Stomach (tissue), 9 donors: ENCODE measurements around the gene TMPRSS7. TPM values are rescaled to one million over a fixed set of nuclear protein-coding genes. Genes with fewer than 3 reads are reported as not detected.

Experiments
- DNase-seq, 2 donors: peaks; one replicate each; pipeline versions ENCODE4 v3.0.0 to v3.0.0-alpha.2; 2013 to 2019
- H3K27ac ChIP-seq, 5 donors: fragments of 200-600 bp in 4 of 5; sonication (generic) in 4 of 5; one replicate each; pipeline ENCODE4 v1.5.1; 2013 to 2019; ENCODE audit warnings: mild to moderate bottlenecking in 1 of 5, moderate library complexity in 1 of 5
- H3K27me3 ChIP-seq, 3 donors: fragments of 200-600 bp; sonication (generic); one replicate each; pipeline ENCODE4 v1.5.1; 2017 to 2019; ENCODE audit warnings: mixed run types in 1 of 3
- H3K36me3 ChIP-seq, 4 donors: fragments of 200-600 bp; sonication (generic); 1 replicate in 3 of 4; 2 replicates in 1 of 4; pipeline ENCODE4 v1.5.1; 2016 to 2019
- H3K4me1 ChIP-seq, 4 donors: fragments of 200-600 bp; sonication (generic); one replicate each; pipeline ENCODE4 v1.5.1; 2016 to 2019
- H3K4me3 ChIP-seq, 4 donors: fragments of 200-600 bp; sonication (generic) in 3 of 4; one replicate each; pipeline ENCODE4 v1.5.1; 2016 to 2019; ENCODE audit warnings: mild to moderate bottlenecking in 1 of 4
- H3K9me3 ChIP-seq, 4 donors: fragments of 200-600 bp; sonication (generic); one replicate each; pipeline ENCODE4 v1.5.1; 2016 to 2019
- CTCF ChIP-seq, 7 experiments: fragments of 450-650 bp in 4 of 7; fragments of 200-600 bp in 3 of 7; sonication (generic) in 3 of 7; IDR thresholded peaks; one replicate each; pipeline ENCODE4 v1.5.1; 2016 to 2019; ENCODE audit warnings: antibody characterized with exemption in 7 of 7, control low read depth in 2 of 7, mild to moderate bottlenecking in 1 of 7
- EP300 ChIP-seq: sonication (generic); formaldehyde crosslinking; IDR thresholded peaks from one replicate; pipeline ENCODE4 v1.6.1; 2017; ENCODE audit warnings: antibody characterized with exemption
- POLR2A ChIP-seq, 4 donors: fragments of 450-650 bp; IDR thresholded peaks; one replicate each; pipeline ENCODE4 v1.6.1; 2016; ENCODE audit warnings: antibody characterized with exemption in 4 of 4, control low read depth in 2 of 4, mild to moderate bottlenecking in 1 of 4, moderate library complexity in 1 of 4
- POLR2AphosphoS5 ChIP-seq, 3 donors: sonication (generic); formaldehyde crosslinking; IDR thresholded peaks; one replicate each; pipeline ENCODE4 v1.6.1; 2016; ENCODE audit warnings: antibody characterized with exemption in 3 of 3
- WGBS, 5 donors: extraction: QIAGEN DNeasy Blood & Tissue Kit in 3 of 5; methylation state at CpG; one replicate each; pipeline versions ENCODE4 v1.1.5 to v1.1.7; 2013 to 2018; 5-methylcytosine and 5-hydroxymethylcytosine counted together
- intact Hi-C: fragments of 100-400 bp; cut with DNase I; formaldehyde crosslinking; loops from one replicate; pipeline ENCODE4 v1.15.1; 2023; ENCODE audit warnings: low total_unique reads
- polyA plus RNA-seq, 3 donors: library from polyadenylated mRNA; stranded (reverse); fragments of 200-250 nt; gene quantifications; one replicate each; pipeline ENCODE4 v1.2.3, GENCODE V29; 2013
- total RNA-seq, 5 donors: library from RNA; depleted of rRNA; stranded (reverse); fragments of >200 nt; gene quantifications; one replicate each; pipeline versions ENCODE4 v1.1.0 to v1.2.3, GENCODE V29; 2014 to 2016
- donor health status: healthy with polysubstance abuse.
- donor health status: Bipolar disorder and iron deficiency.
- donor health status: healthy.

TMPRSS7 gene
- total and polyA plus RNA-seq, 8 donors = 0.08 to 0.45 (median 0.12) TPM; not detected in 5

DNA sequence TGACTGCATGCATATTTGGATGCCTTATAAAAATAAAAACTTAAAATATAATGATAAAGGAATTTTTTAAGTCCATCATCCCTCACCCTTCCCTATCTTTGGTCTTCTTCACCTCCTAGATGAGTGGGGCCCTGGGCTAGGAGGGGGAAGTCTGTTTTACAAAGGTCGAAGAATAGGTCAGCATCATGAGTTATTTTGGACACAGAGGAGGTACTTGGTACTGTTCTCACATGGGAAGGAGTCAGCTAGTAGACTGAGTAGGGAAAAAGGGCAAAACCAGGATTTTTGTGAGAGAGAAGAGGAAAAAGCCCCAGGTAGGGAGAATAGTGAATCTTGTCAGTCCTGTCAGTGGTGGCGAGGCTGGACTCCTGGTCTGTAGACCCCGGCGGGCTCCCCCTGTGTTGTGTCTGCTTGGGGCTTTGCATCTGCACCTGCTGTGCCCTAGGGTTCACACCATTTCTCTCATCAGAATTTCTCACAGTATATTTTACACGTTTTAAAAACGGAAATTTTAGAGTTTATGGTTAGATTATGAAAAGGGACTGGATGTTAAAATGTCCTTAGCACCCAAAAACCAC is 81.4 kb downstream of the TMPRSS7 start:
- Histone ChIP-seq H3K4me1 (peaks cover 0 to 9% (median 0%) of the 10 kb centered on the region in 4 donors), H3K27me3 (no peaks in the 10 kb centered on the region), H3K27ac (no peak overlapping the region), H3K4me3 (no peak overlapping the region), H3K9me3 (no peaks in the 10 kb centered on the region), H3K36me3 (peaks cover 0 to 42% (median 26%) of the 10 kb centered on the region in 4 donors)
- TF ChIP-seq EP300 (no peak), POLR2A (IDR thresholded peaks at IDR 0.05) (no peak), POLR2AphosphoS5 (IDR thresholded peaks at IDR 0.05) (no peak), CTCF (IDR thresholded peaks at IDR 0.05) (no peak)
- 82 to 93% (median 90%) methylated on average over 6 of the region's 6 CpGs for WGBS, 5 donors
- DNase-seq = no peak
- intact Hi-C loops = no loop called here

GRCh38 chr3:112116748-112117186 is 82.2 kb downstream of the TMPRSS7 start:
- WGBS, 5 donors = 57 to 70% (median 70%) methylated on average over 13 of the region's 13 CpGs
- Histone ChIP-seq H3K4me3 (peak overlapping the region in 1 of 4 donors; percentile 4), H3K9me3 (no peaks in the 10 kb centered on the region), H3K36me3 (peaks cover 0 to 42% (median 26%) of the 10 kb centered on the region in 4 donors), H3K27me3 (no peaks in the 10 kb centered on the region), H3K27ac (no peak overlapping the region), H3K4me1 (peaks cover 0 to 14% (median 2%) of the 10 kb centered on the region in 4 donors)
- intact Hi-C loops = no loop called here
- no peak for DNase-seq
- TF ChIP-seq POLR2A (IDR thresholded peaks at IDR 0.05) = no peak
- no peak for TF ChIP-seq EP300
- TF ChIP-seq CTCF (IDR thresholded peaks at IDR 0.05) = no peak
- TF ChIP-seq POLR2AphosphoS5 (IDR thresholded peaks at IDR 0.05) = no peak

- no peak for DNase-seq
- H3K4me3 ChIP-seq = no peak overlapping the region
- H3K9me3 ChIP-seq = no peaks in the 10 kb centered on the region
- TF ChIP-seq POLR2A (IDR thresholded peaks at IDR 0.05) = no peak
- no peak for TF ChIP-seq EP300
- TF ChIP-seq CTCF (IDR thresholded peaks at IDR 0.05) = no peak
- TF ChIP-seq POLR2AphosphoS5 (IDR thresholded peaks at IDR 0.05) = no peak
- no peaks in the 10 kb centered on the region for H3K27me3 ChIP-seq
- H3K4me1 ChIP-seq = peaks cover 0 to 17% (median 4%) of the 10 kb centered on the region in 4 donors
- H3K36me3 ChIP-seq = peaks cover 0 to 42% (median 26%) of the 10 kb centered on the region in 4 donors
- no peak overlapping the region for H3K27ac ChIP-seq
- intact Hi-C loops = no loop called here
- WGBS, 5 donors = 91 to 100% (median 93%) methylated on average over 1 of the region's 1 CpG
Measured at GRCh38 chr3:112117415-112117814, 82.9 kb downstream of the TMPRSS7 start.

- intact Hi-C loops = no loop called here
- Histone ChIP-seq H3K27me3 (no peaks in the 10 kb centered on the region), H3K9me3 (no peaks in the 10 kb centered on the region), H3K4me3 (no peak overlapping the region), H3K27ac (peak overlapping the region in 1 of 5 donors; percentile 42), H3K4me1 (peaks cover 0 to 17% (median 4%) of the 10 kb centered on the region in 4 donors), H3K36me3 (peaks cover 0 to 44% (median 26%) of the 10 kb centered on the region in 4 donors)
- no peak for DNase-seq
- no peak for TF ChIP-seq POLR2AphosphoS5 (IDR thresholded peaks at IDR 0.05)
- TF ChIP-seq EP300 = no peak
- no peak for TF ChIP-seq CTCF (IDR thresholded peaks at IDR 0.05)
- TF ChIP-seq POLR2A (IDR thresholded peaks at IDR 0.05) = no peak
- WGBS, 5 donors = 81 to 93% (median 86%) methylated on average over 4 of the region's 4 CpGs
Measured at GRCh38 chr3:112117841-112118571, 83.5 kb downstream of the TMPRSS7 start.
